Measurements from ENCODE around the gene DOC2A. TPM values are rescaled to one million over a fixed set of nuclear protein-coding genes. Genes with fewer than 3 reads are reported as not detected.

Gene DOC2A
- total and polyA plus RNA-seq, 2 of the 4 experiments (the other 2 are of a cell fraction), result under 0.01 to 0.48 TPM

GRCh38 chr16:30060346-30060745 lies 49.5 kb upstream of the DOC2A start:
- Histone ChIP-seq H3K9me1 (ENCODE audit: insufficient read depth, low read length) (peaks cover 9% of the 10 kb centered on the region), H2BK120ac (ENCODE audit: low read depth, low read length) (no peak overlapping the region), H3K27ac (ENCODE audit: insufficient read depth, low read length) (peak overlapping the region; percentile 36; the same call in 1 of the 2 replicates), H3K23ac (ENCODE audit: low read depth, low read length) (no peak overlapping the region), H3K4me2 (ENCODE audit: low read depth, low read length) (no peak overlapping the region; the same call in 1 of the 2 replicates), H2AFZ (replicated peaks; ENCODE audit: low read length, poor library complexity) (no peak overlapping the region), H4K91ac (ENCODE audit: insufficient read depth, low read depth, low read length) (no peak overlapping the region), H2AK9ac (replicated peaks; ENCODE audit: low read depth, low read length, poor library complexity) (no peak overlapping the region), H3K9me3 (ENCODE audit: control insufficient read depth, insufficient read depth, low read length) (no peaks in the 10 kb centered on the region), H3K14ac (replicated peaks; ENCODE audit: low read depth, low read length) (no peak overlapping the region), H3K4me1 (ENCODE audit: control insufficient read depth, insufficient read depth, low read length) (peaks cover 18% of the 10 kb centered on the region), H3K4ac (ENCODE audit: low read depth, low read length) (no peak overlapping the region), H3K9ac (ENCODE audit: low read depth, low read length) (no peak overlapping the region), H3K4me3 (ENCODE audit: insufficient read depth, low read depth, low read length) (no peak overlapping the region), H3K36me3 (ENCODE audit: control insufficient read depth, insufficient read depth, low read length) (peaks cover 2% of the 10 kb centered on the region; the same call in 1 of the 2 replicates), H2BK15ac (ENCODE audit: low read depth, low read length) (no peak overlapping the region), H3K56ac (ENCODE audit: extremely low read depth, insufficient read depth, low read length) (no peak overlapping the region), H2BK20ac (ENCODE audit: low read depth, low read length) (no peak overlapping the region), H3K79me1 (ENCODE audit: low read depth in 1 of 2, low read length in 2 of 2) (peaks cover 19 to 24% of the 10 kb centered on the region in 2 experiments; a peak in 3 of 4 replicates), H2BK5ac (ENCODE audit: low read depth, low read length, poor library complexity, severe bottlenecking) (no peak overlapping the region), H3K27me3 (ENCODE audit: control insufficient read depth, insufficient read depth, low read length) (no peaks in the 10 kb centered on the region), H4K8ac (ENCODE audit: low read depth in 2 of 2, low read length in 2 of 2) (no peak overlapping the region), H2AK5ac (ENCODE audit: low read depth, low read length) (no peak overlapping the region), H3K18ac (ENCODE audit: low read depth, low read length) (no peak overlapping the region), H4K5ac (ENCODE audit: low read depth, low read length) (no peak overlapping the region), H4K20me1 (ENCODE audit: insufficient read depth, low read length) (no peaks in the 10 kb centered on the region; the same call in 1 of the 2 replicates)
- ATAC-seq (ENCODE audit: low read depth) (no peak), DNase-seq (no peak)
- WGBS, 2 experiments (ENCODE audit: extremely low coverage in 2 of 2, insufficient read length in 1 of 2), result no CpG with 5 or more reads among the region's 4 CpGs
- POLR2A ChIA-PET (ENCODE audit: unreplicated experiment), result no interaction called here
- intact Hi-C loops (cut with micrococcal nuclease) (no loop called here), dilution Hi-C loops (cut with HindIII; ENCODE audit: low sequenced_read_pairs, unreplicated experiment) (no loop called here), in situ Hi-C loops (cut with MboI; ENCODE audit: low sequenced_read_pairs) (no loop called here)
- TF ChIP-seq POLR2A (IDR thresholded peaks at IDR 0.05; ENCODE audit: low read depth, low read length), result no peak
- TF ChIP-seq MAFK (IDR thresholded peaks at IDR 0.05; ENCODE audit: low read depth, low read length), result no peak
- no peak for TF ChIP-seq SMC3 (IDR thresholded peaks at IDR 0.05; ENCODE audit: low read depth, low read length)
- TF ChIP-seq FOS (IDR thresholded peaks at IDR 0.05; ENCODE audit: low read depth, low read length), result no peak
- no peak for TF ChIP-seq CEBPB (IDR thresholded peaks at IDR 0.05; ENCODE audit: low read depth, low read length)
- no peak for TF ChIP-seq BHLHE40 (IDR thresholded peaks at IDR 0.05; ENCODE audit: low read depth, low read length)
- TF ChIP-seq MXI1 (IDR thresholded peaks at IDR 0.05; ENCODE audit: borderline replicate concordance, low read depth, low read length), result no peak
- no peak for TF ChIP-seq MAZ (IDR thresholded peaks at IDR 0.05; ENCODE audit: borderline replicate concordance, low read depth, low read length)
- no peak for TF ChIP-seq ELK1 (IDR thresholded peaks at IDR 0.05; ENCODE audit: borderline replicate concordance, low read depth, low read length)
- no peak for TF ChIP-seq RAD21 (IDR thresholded peaks at IDR 0.05; ENCODE audit: low read length)
- TF ChIP-seq CHD1 (IDR thresholded peaks at IDR 0.05; ENCODE audit: low read depth, low read length), result no peak
- no peak for TF ChIP-seq RCOR1 (IDR thresholded peaks at IDR 0.05; ENCODE audit: insufficient replicate concordance, low read length)
- TF ChIP-seq RFX5 (IDR thresholded peaks at IDR 0.05; ENCODE audit: low read depth, low read length), result no peak
- no peak for TF ChIP-seq NFE2L2 (IDR thresholded peaks at IDR 0.05; ENCODE audit: low read depth, low read length)
- TF ChIP-seq USF2 (IDR thresholded peaks at IDR 0.05; ENCODE audit: low read depth, low read length), result no peak
- no peak for TF ChIP-seq CTCF (conservative IDR thresholded peaks at IDR 0.05; ENCODE audit: low read depth, low read length)
- no TSS peak for BruUV-seq (replicated peaks)
- CTCF ChIA-PET, result no interaction called here

Data from IMR-90 (cell line).